Suprapubic skin (tissue), 4 donors: ENCODE measurements around the gene COX6A1.

Experiments used
- CTCF ChIP-seq, 2 donors: fragments of 200-600 bp in 1 of 2; fragments of 450-650 bp in 1 of 2; sonication (generic) in 1 of 2; IDR thresholded peaks; one replicate each; pipeline ENCODE4 v1.5.1; 2016 to 2019; ENCODE audit warnings: antibody characterized with exemption in 2 of 2, mild to moderate bottlenecking in 1 of 2, moderate library complexity in 1 of 2
- POLR2A ChIP-seq, 2 donors: fragments of 450-650 bp; IDR thresholded peaks; one replicate each; pipeline ENCODE4 v1.6.1; 2017; ENCODE audit warnings: antibody characterized with exemption in 2 of 2, mild to moderate bottlenecking in 2 of 2, moderate library complexity in 2 of 2
- POLR2AphosphoS5 ChIP-seq, 3 donors: sonication (generic); formaldehyde crosslinking; IDR thresholded peaks; one replicate each; pipeline ENCODE4 v1.6.1; 2017; ENCODE audit warnings: antibody characterized with exemption in 3 of 3

DNA sequence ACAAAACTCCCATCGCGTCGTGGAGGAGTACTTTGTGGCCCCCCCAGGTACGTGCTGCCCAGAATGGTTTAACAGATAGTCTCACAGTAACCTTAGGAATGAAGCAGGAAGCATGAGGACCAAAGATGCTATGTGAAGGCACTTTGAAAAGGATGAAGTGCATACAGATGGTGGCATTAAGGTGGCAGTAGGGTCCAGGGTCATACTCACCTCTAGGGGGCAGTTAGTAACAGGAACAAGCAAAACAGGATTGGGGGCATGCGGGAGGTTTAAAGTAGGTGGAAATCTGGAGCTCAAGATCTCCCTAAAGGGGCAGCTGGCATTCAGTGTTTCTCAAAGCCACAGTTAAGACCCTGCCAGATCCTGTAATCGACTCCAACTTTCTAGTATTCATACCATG, 19.2 kb downstream of the COX6A1 start:
- TF ChIP-seq POLR2A (IDR thresholded peaks at IDR 0.05) = no peak
- TF ChIP-seq CTCF (IDR thresholded peaks at IDR 0.05) = no peak
- no peak for TF ChIP-seq POLR2AphosphoS5 (IDR thresholded peaks at IDR 0.05)
